DOHH2 (cell line): ENCODE data around the gene AP1G2.

ENCODE experiments used
- EZH2phosphoT487 ChIP-seq: fragments of 200-600 bp; sonication (generic); IDR thresholded peaks from 2 replicates; pipeline ENCODE4 v1.6.1; 2017; ENCODE audit warnings: borderline replicate concordance, mild to moderate bottlenecking, antibody characterized with exemption, low read length, moderate library complexity, mixed read lengths
- TF ChIP-seq, protein P1 (sequence below): fragments of 200-600 bp; sonication (generic); IDR thresholded peaks from one replicate; pipeline ENCODE4 v1.5.1; 2014; ENCODE audit warnings: antibody characterized with exemption, mild to moderate bottlenecking, low read depth, low read length; ENCODE audit not compliant: poor library complexity, severe bottlenecking

DNA sequence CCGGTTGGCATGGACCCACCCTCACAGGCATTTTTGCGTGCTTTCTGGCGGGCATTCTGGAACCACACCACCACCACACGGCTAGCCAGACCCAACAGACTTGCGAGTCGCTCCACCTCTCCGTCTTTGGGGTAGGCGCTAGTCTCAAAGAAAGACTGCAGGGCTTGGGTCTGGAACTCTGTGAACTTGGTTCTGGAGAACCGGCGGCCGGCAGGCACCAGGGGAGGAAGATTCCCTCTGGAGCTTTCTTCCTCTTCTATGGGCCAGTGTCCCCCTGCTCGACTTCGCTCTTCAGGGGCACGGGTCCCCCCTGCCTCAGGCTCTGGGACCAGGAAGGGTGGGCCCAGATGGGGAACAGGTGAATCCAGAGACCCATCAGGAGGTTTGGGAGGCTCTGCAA is 42.6 kb downstream of the AP1G2 start:
- TF ChIP-seq, protein P1, sequence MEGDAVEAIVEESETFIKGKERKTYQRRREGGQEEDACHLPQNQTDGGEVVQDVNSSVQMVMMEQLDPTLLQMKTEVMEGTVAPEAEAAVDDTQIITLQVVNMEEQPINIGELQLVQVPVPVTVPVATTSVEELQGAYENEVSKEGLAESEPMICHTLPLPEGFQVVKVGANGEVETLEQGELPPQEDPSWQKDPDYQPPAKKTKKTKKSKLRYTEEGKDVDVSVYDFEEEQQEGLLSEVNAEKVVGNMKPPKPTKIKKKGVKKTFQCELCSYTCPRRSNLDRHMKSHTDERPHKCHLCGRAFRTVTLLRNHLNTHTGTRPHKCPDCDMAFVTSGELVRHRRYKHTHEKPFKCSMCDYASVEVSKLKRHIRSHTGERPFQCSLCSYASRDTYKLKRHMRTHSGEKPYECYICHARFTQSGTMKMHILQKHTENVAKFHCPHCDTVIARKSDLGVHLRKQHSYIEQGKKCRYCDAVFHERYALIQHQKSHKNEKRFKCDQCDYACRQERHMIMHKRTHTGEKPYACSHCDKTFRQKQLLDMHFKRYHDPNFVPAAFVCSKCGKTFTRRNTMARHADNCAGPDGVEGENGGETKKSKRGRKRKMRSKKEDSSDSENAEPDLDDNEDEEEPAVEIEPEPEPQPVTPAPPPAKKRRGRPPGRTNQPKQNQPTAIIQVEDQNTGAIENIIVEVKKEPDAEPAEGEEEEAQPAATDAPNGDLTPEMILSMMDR = no peak
- TF ChIP-seq EZH2phosphoT487 = no peak
